GM23248 (cell line): Measurements from ENCODE around the gene FBXO15. TPM values are rescaled to one million over a fixed set of nuclear protein-coding genes. Genes with fewer than 3 reads are reported as not detected.

Experiments
- DNase-seq: peaks from one replicate; pipeline ENCODE4 v3.0.0-alpha.2; 2015
- H2AFZ ChIP-seq: fragments of 200-600 bp; sonication (generic); 2 replicates; pipeline ENCODE4 v1.6.1; 2016; ENCODE audit warnings: antibody characterized with exemption
- H3F3A ChIP-seq: fragments of 200-600 bp; sonication (generic); 2 replicates; pipeline ENCODE4 v1.6.1; 2016; ENCODE audit warnings: mild to moderate bottlenecking, antibody characterized with exemption, mixed run types; ENCODE audit not compliant: insufficient read depth
- H3K27ac ChIP-seq: fragments of 200-600 bp; sonication (generic); 2 replicates; pipeline ENCODE4 v1.5.1; 2016; ENCODE audit warnings: mild to moderate bottlenecking
- H3K27me3 ChIP-seq: fragments of 200-600 bp; sonication (generic); replicated peaks from 2 replicates; pipeline ENCODE4 v1.6.1; 2016; ENCODE audit warnings: mild to moderate bottlenecking; ENCODE audit not compliant: insufficient read depth
- H3K36me3 ChIP-seq: fragments of 200-600 bp; sonication (generic); 2 replicates; pipeline ENCODE4 v1.6.1; 2016; ENCODE audit warnings: low read depth, mild to moderate bottlenecking
- H3K4me1 ChIP-seq: fragments of 200-600 bp; sonication (generic); 2 replicates; pipeline ENCODE4 v1.6.1; 2016; ENCODE audit warnings: mild to moderate bottlenecking; ENCODE audit not compliant: insufficient read depth
- H3K4me2 ChIP-seq: fragments of 200-600 bp; sonication (generic); one replicate; pipeline ENCODE4 v1.6.1; 2016; ENCODE audit warnings: mild to moderate bottlenecking; ENCODE audit not compliant: unreplicated experiment
- H3K4me3 ChIP-seq: fragments of 200-600 bp; sonication (generic); 2 replicates; pipeline ENCODE4 v1.5.1; 2016; ENCODE audit warnings: mild to moderate bottlenecking
- H3K79me2 ChIP-seq: fragments of 200-600 bp; sonication (generic); 2 replicates; pipeline ENCODE4 v1.6.1; 2016; ENCODE audit warnings: mild to moderate bottlenecking; ENCODE audit not compliant: insufficient read depth
- H3K9ac ChIP-seq: fragments of 200-600 bp; sonication (generic); 2 replicates; pipeline ENCODE4 v1.6.1; 2016; ENCODE audit warnings: mild to moderate bottlenecking
- H3K9me2 ChIP-seq: fragments of 200-600 bp; sonication (generic); 2 replicates; pipeline ENCODE4 v1.6.1; 2016; ENCODE audit warnings: mixed run types, mild to moderate bottlenecking, moderate library complexity; ENCODE audit not compliant: insufficient read depth
- H3K9me3 ChIP-seq: fragments of 200-600 bp; sonication (generic); one replicate; pipeline ENCODE4 v1.6.1; 2017; ENCODE audit warnings: low read depth
- H4K20me1 ChIP-seq: fragments of 200-600 bp; sonication (generic); 2 replicates; pipeline ENCODE4 v1.6.0; 2016; ENCODE audit not compliant: insufficient read depth
- EZH2 ChIP-seq: fragments of 200-600 bp; sonication (generic); IDR thresholded peaks from 2 replicates; pipeline ENCODE4 v1.6.1; 2018; ENCODE audit warnings: antibody characterized with exemption, mild to moderate bottlenecking; ENCODE audit not compliant: insufficient read depth, poor library complexity, severe bottlenecking
- EZH2phosphoT487 ChIP-seq: fragments of 200-600 bp; sonication (generic); IDR thresholded peaks from 2 replicates; pipeline ENCODE4 v1.6.1; 2018; ENCODE audit warnings: antibody characterized with exemption, moderate library complexity, mild to moderate bottlenecking, low read depth; ENCODE audit not compliant: insufficient read depth
- WGBS, 2 experiments: methylation state at CpG; one replicate each; pipeline ENCODE4 v1.1.6; 2015 to 2017; ENCODE audit warnings: low lambda C conversion rate in 2 of 2, low coverage in 1 of 2; ENCODE audit errors: missing lambda C conversion rate in 2 of 2; 5-methylcytosine and 5-hydroxymethylcytosine counted together
- in situ Hi-C: fragments of 300-500 bp; cut with MboI; formaldehyde crosslinking; loops from 2 replicates; pipeline ENCODE4 v1.15.0; 2020
- polyA plus RNA-seq: library from polyadenylated mRNA; unstranded; fragments of >200 nt; fragmentation: Nextera tagmentation; extraction: Ambion mirVana; gene quantifications from 2 replicates; pipeline ENCODE4 v1.2.1, GENCODE V29; 2016
- total RNA-seq: library from RNA; depleted of rRNA; stranded (reverse); fragments of >200 nt; shearing (Covaris generic); gene quantifications from 2 replicates; pipeline ENCODE4 v1.2.3, GENCODE V29; 2014

FBXO15 gene
- total and polyA plus RNA-seq, 2 experiments from 2014 or later: 0.22 to 1.1 TPM

DNA sequence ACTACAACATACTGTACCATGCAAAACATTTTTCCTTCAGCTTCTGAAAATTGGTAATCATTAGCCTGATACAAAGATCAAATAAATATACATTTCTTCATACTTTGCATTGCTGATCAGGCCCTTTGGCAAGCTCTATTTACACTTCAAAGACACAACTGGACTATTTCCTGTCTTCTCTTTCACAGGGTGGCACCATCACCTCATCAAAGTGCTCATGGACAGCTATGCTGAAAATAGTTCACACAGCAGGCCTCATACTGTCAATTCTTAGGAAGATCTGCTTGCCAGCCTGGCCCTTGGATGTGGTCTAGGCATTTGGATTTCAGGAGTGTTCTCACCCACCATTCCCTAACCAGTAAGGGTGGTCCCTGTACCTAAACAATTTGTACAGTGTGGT lies 33.9 kb downstream of the FBXO15 start:
- no peaks in the 10 kb centered on the region for H3K27me3 ChIP-seq
- no peak overlapping the region for H3K4me2 ChIP-seq
- H3K4me3 ChIP-seq: no peak overlapping the region
- H3K9me2 ChIP-seq: no peaks in the 10 kb centered on the region
- H3K4me1 ChIP-seq: 0 out of 2 replicates have a peak, but pooled peaks cover 11% of the 10 kb centered on the region
- no peaks in the 10 kb centered on the region for H3K36me3 ChIP-seq
- no peak for TF ChIP-seq EZH2
- no peak for TF ChIP-seq EZH2phosphoT487
- H3F3A ChIP-seq: no peaks in the 10 kb centered on the region
- H3K9ac ChIP-seq: no peak overlapping the region
- no peak overlapping the region for H3K27ac ChIP-seq
- DNase-seq: no peak
- in situ Hi-C loops: loop anchor here (10.0 kb wide), 1 partner anchor 1349 kb away; no protein-coding TSS in a partner anchor
- H2AFZ ChIP-seq: peak overlapping the region; percentile 87; the same call in 1 of the 2 replicates
- H3K9me3 ChIP-seq: peaks cover 3% of the 10 kb centered on the region
- H3K79me2 ChIP-seq: no peaks in the 10 kb centered on the region
- no peaks in the 10 kb centered on the region for H4K20me1 ChIP-seq

GRCh38 chr18:74110976-74111375 lies 36.7 kb downstream of the FBXO15 start:
- H3K4me2 ChIP-seq: no peak overlapping the region
- WGBS, 2 experiments: 60 to 63% methylated on average over 4 of the region's 4 CpGs
- in situ Hi-C loops: loop anchor here (10.0 kb wide), 1 partner anchor 1346 kb away; no protein-coding TSS in a partner anchor
- H3K36me3 ChIP-seq: no peaks in the 10 kb centered on the region
- no peaks in the 10 kb centered on the region for H3K9me2 ChIP-seq
- H3K4me1 ChIP-seq: 0 out of 2 replicates have a peak, but pooled peaks cover 11% of the 10 kb centered on the region
- no peak for TF ChIP-seq EZH2phosphoT487
- no peak for TF ChIP-seq EZH2
- no peak overlapping the region for H3K27ac ChIP-seq
- H3K79me2 ChIP-seq: no peaks in the 10 kb centered on the region
- no peaks in the 10 kb centered on the region for H3F3A ChIP-seq
- peaks cover 3% of the 10 kb centered on the region for H3K9me3 ChIP-seq
- no peak overlapping the region for H2AFZ ChIP-seq
- H3K27me3 ChIP-seq: 0 out of 2 replicates have a peak, but pooled peaks cover 4% of the 10 kb centered on the region
- H3K4me3 ChIP-seq: no peak overlapping the region
- DNase-seq: no peak
- no peaks in the 10 kb centered on the region for H4K20me1 ChIP-seq
- H3K9ac ChIP-seq: no peak overlapping the region

- Histone ChIP-seq H3K9me2 (no peaks in the 10 kb centered on the region), H3K27ac (no peak overlapping the region), H3K4me3 (no peak overlapping the region), H3K9ac (no peak overlapping the region), H3K9me3 (peaks cover 3% of the 10 kb centered on the region), H3K27me3 (0 out of 2 replicates have a peak, but pooled peaks cover 4% of the 10 kb centered on the region), H2AFZ (no peak overlapping the region), H3K36me3 (no peaks in the 10 kb centered on the region), H3K79me2 (no peaks in the 10 kb centered on the region), H3K4me2 (no peak overlapping the region), H3F3A (no peaks in the 10 kb centered on the region), H4K20me1 (no peaks in the 10 kb centered on the region), H3K4me1 (0 out of 2 replicates have a peak, but pooled peaks cover 7% of the 10 kb centered on the region)
- in situ Hi-C loops: loop anchor here (10.0 kb wide), 1 partner anchor 1345 kb away; no protein-coding TSS in a partner anchor
- DNase-seq: no peak
- 85 to 88% methylated on average over 1 of the region's 1 CpG for WGBS, 2 experiments
- TF ChIP-seq EZH2phosphoT487 (no peak), EZH2 (no peak)
Measured at GRCh38 chr18:74110149-74110548, 37.5 kb downstream of the FBXO15 start.

DNA sequence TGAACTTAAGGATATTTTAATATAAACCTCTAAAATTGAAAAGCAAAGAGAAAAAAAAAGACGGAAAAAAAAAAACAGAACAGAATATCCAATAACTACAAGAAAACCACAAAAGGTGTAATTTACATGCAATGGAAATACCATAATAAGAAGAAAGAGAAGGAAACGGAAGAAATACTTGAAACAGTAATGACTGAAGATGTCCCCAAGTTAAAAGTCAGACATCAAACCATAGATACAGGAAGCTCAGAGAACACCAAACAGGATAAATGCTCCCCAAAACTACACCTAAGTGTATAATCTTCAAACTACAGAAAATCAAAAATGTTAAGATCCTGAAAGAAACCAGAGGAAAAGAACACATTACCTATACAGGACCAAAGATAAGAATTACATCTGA lies 39.2 kb downstream of the FBXO15 start:
- peaks cover 3% of the 10 kb centered on the region for H3K9me3 ChIP-seq
- WGBS, 2 experiments: 32 to 57% methylated on average over 2 of the region's 2 CpGs
- H3F3A ChIP-seq: no peaks in the 10 kb centered on the region
- H4K20me1 ChIP-seq: no peaks in the 10 kb centered on the region
- no peak overlapping the region for H2AFZ ChIP-seq
- H3K9ac ChIP-seq: no peak overlapping the region
- no peak overlapping the region for H3K4me2 ChIP-seq
- H3K27me3 ChIP-seq: 0 out of 2 replicates have a peak, but pooled peaks cover 10% of the 10 kb centered on the region
- no peaks in the 10 kb centered on the region for H3K79me2 ChIP-seq
- TF ChIP-seq EZH2 (no peak), EZH2phosphoT487 (no peak)
- DNase-seq: no peak
- in situ Hi-C loops: no loop called here
- H3K36me3 ChIP-seq: no peaks in the 10 kb centered on the region
- H3K9me2 ChIP-seq: no peaks in the 10 kb centered on the region
- H3K4me1 ChIP-seq: no peaks in the 10 kb centered on the region
- no peak overlapping the region for H3K4me3 ChIP-seq
- no peak overlapping the region for H3K27ac ChIP-seq

GRCh38 chr18:74097803-74098202 lies 49.8 kb downstream of the FBXO15 start:
- H3K9ac ChIP-seq: no peak overlapping the region
- DNase-seq: no peak
- no peak overlapping the region for H3K4me3 ChIP-seq
- H3K79me2 ChIP-seq: no peaks in the 10 kb centered on the region
- H3F3A ChIP-seq: no peaks in the 10 kb centered on the region
- H3K9me3 ChIP-seq: no peaks in the 10 kb centered on the region
- no peak overlapping the region for H3K4me2 ChIP-seq
- no peaks in the 10 kb centered on the region for H4K20me1 ChIP-seq
- H3K27ac ChIP-seq: no peak overlapping the region
- no peaks in the 10 kb centered on the region for H3K9me2 ChIP-seq
- WGBS, 2 experiments: 11% methylated on average over 1 of the region's 1 CpG
- no peaks in the 10 kb centered on the region for H3K27me3 ChIP-seq
- no peaks in the 10 kb centered on the region for H3K36me3 ChIP-seq
- TF ChIP-seq EZH2phosphoT487 (no peak), EZH2 (no peak)
- H3K4me1 ChIP-seq: no peaks in the 10 kb centered on the region
- in situ Hi-C loops: no loop called here
- no peak overlapping the region for H2AFZ ChIP-seq
